Activated naive CD8-positive, alpha-beta T cell treated with anti-CD3 and anti-CD28 coated beads, Interleukin-2, amount 50 U/mL, for 16 hours (primary cell): Measurements from ENCODE around the gene LONP1.
"Not testable (repeated sequence)": the region's sequence is repeated elsewhere in the genome, so short reads cannot be mapped to it uniquely, and the experiment has no call there.

ENCODE experiments used
- DNase-seq: peaks from one replicate; pipeline ENCODE4 v3.0.0-alpha.2; 2020; ENCODE audit warnings: low read depth, low spot score

The LONP1 gene

GRCh38 chr19:5719961-5720790 is at the start of gene LONP1, which contains the start of gene CATSPERD:
TSS of gene LONP1 (minus strand) at chr19:5720146. CDS start at chr19:5720132, 14 bp downstream.
TSS of gene CATSPERD (plus strand) at chr19:5720637. CDS start at chr19:5720738, 101 bp downstream.
- DNase-seq, result peak; percentile 96

- DNase-seq, result no peak
Observed at GRCh38 chr19:5767949-5768348, 48.0 kb upstream of the LONP1 start.

- DNase-seq, result no peak
Observed at GRCh38 chr19:5765220-5765619, 45.3 kb upstream of the LONP1 start.

- DNase-seq, result no peak
Observed at GRCh38 chr19:5762608-5763217, 42.8 kb upstream of the LONP1 start.

- DNase-seq, result no peak
Observed at GRCh38 chr19:5753743-5754142, 33.8 kb upstream of the LONP1 start.

- no peak for DNase-seq
Observed at GRCh38 chr19:5751709-5752108, 31.8 kb upstream of the LONP1 start.

GRCh38 chr19:5749505-5749904 is 29.6 kb upstream of the LONP1 start:
- no peak for DNase-seq

GRCh38 chr19:5748920-5749319 is 29.0 kb upstream of the LONP1 start:
- not testable (repeated sequence) for DNase-seq

- not testable (repeated sequence) for DNase-seq
Observed at GRCh38 chr19:5744999-5745398, 25.1 kb upstream of the LONP1 start.

- no peak for DNase-seq
Observed at GRCh38 chr19:5743630-5744029, 23.7 kb upstream of the LONP1 start.

GRCh38 chr19:5742051-5742450 is 22.1 kb upstream of the LONP1 start:
- no peak for DNase-seq

GRCh38 chr19:5738423-5738822 is 18.5 kb upstream of the LONP1 start:
- no peak for DNase-seq

- DNase-seq, result not testable (repeated sequence)
Observed at GRCh38 chr19:5733172-5733571, 13.2 kb upstream of the LONP1 start.

GRCh38 chr19:5727453-5728050 is 7.6 kb upstream of the LONP1 start:
- DNase-seq, result no peak

GRCh38 chr19:5719274-5719960 is 529 bp downstream of the LONP1 start:
- no peak for DNase-seq

GRCh38 chr19:5718579-5719273 is 1.2 kb downstream of the LONP1 start:
- peak; percentile 55 for DNase-seq

GRCh38 chr19:5718037-5718578 is 1.8 kb downstream of the LONP1 start:
- DNase-seq, result no peak

- DNase-seq, result no peak
Observed at GRCh38 chr19:5717215-5717935, 2.6 kb downstream of the LONP1 start.

GRCh38 chr19:5714816-5715215 is 5.1 kb downstream of the LONP1 start:
- no peak for DNase-seq

- no peak for DNase-seq
Observed at GRCh38 chr19:5713228-5713627, 6.7 kb downstream of the LONP1 start.
